Endothelial cell of umbilical vein (primary cell): Measurements from ENCODE around the gene FLRT1. TPM values are rescaled to one million over a fixed set of nuclear protein-coding genes. Genes with fewer than 3 reads are reported as not detected.
A peak's percentile ranks its signal among the peaks of the same experiment; 100 is the strongest.

Experiments used
- BruUV-seq: library from RNA; stranded (reverse); fragments of 400-500 nt; replicated peaks from 2 replicates; lab custom pipeline; 2021; lab: Mats Ljungman, UMichigan
- CTCF ChIA-PET: fragments of 300-600, 350-600 bp; sonication (Branson Sonifier 250); formaldehyde crosslinking; loops from one replicate; lab custom pipeline; 2021; ENCODE audit warnings: antibody characterized with exemption, inconsistent platforms; lab: Charles Lee
- POLR2A ChIA-PET: fragments of 300-600, 350-600 bp; sonication (Branson Sonifier 250); formaldehyde crosslinking; loops from one replicate; lab custom pipeline; 2021; ENCODE audit warnings: antibody characterized with exemption, inconsistent platforms; lab: Charles Lee
- DNase-seq: peaks from one replicate; pipeline ENCODE4 v3.0.0-alpha.2; 2011; ENCODE audit warnings: low read depth, low spot score
- FAIRE-seq: peaks from 2 replicates; lab custom pipeline; 2011; peaks lifted over from hg19 to GRCh38; lab: Jason Lieb, UNC
- H2AFZ ChIP-seq: 2 replicates; pipeline ENCODE4 v1.6.0; 2012; ENCODE audit warnings: low read depth, low read length, control low read depth, inconsistent platforms
- H3K27ac ChIP-seq: 2 replicates; pipeline ENCODE4 v1.5.1; 2011; ENCODE audit warnings: low read depth, mild to moderate bottlenecking, control low read depth, low read length, moderate library complexity; ENCODE audit not compliant: insufficient read depth
- H3K27me3 ChIP-seq, 2 experiments: 2 replicates each; pipeline versions ENCODE4 v1.6.0 to v1.6.1; 2011; ENCODE audit warnings: low read length in 2 of 2, mixed read lengths in 1 of 2; ENCODE audit not compliant: control insufficient read depth in 2 of 2, insufficient read depth in 2 of 2
- H3K36me3 ChIP-seq, 2 experiments: 2 replicates in 1 of 2; 3 replicates in 1 of 2; pipeline ENCODE4 v1.5.1; 2011; ENCODE audit warnings: low read length in 2 of 2, mild to moderate bottlenecking in 1 of 2, moderate library complexity in 1 of 2; ENCODE audit not compliant: control insufficient read depth in 2 of 2, insufficient read depth in 2 of 2; ENCODE audit errors: extremely low read depth in 1 of 2
- H3K4me1 ChIP-seq: 3 replicates; pipeline ENCODE4 v1.5.1; 2011; ENCODE audit warnings: mild to moderate bottlenecking, low read length; ENCODE audit not compliant: control insufficient read depth, insufficient read depth; ENCODE audit errors: extremely low read depth
- H3K4me2 ChIP-seq: 2 replicates; pipeline ENCODE4 v1.6.1; 2011; ENCODE audit warnings: low read length, control low read depth, mixed read lengths; ENCODE audit not compliant: insufficient read depth
- H3K4me3 ChIP-seq, 3 experiments: fragments of 200-600 bp in 1 of 3; sonication (generic), shearing (Covaris generic) in 1 of 3; replicated peaks in 1 of 3; 2 replicates each; pipeline ENCODE4 v1.5.1; 2011 to 2016; ENCODE audit warnings: control low read depth in 3 of 3, low read length in 3 of 3, mild to moderate bottlenecking in 2 of 3, inconsistent platforms in 1 of 3, low read depth in 1 of 3, moderate library complexity in 1 of 3; ENCODE audit not compliant: insufficient read depth in 1 of 3
- H3K79me2 ChIP-seq: 2 replicates; pipeline ENCODE4 v1.6.0; 2012; ENCODE audit warnings: low read length, inconsistent platforms; ENCODE audit not compliant: control insufficient read depth, insufficient read depth
- H3K9ac ChIP-seq: replicated peaks from 2 replicates; pipeline ENCODE3; 2011; ENCODE audit warnings: low read length, control low read depth; ENCODE audit not compliant: insufficient read depth; ENCODE audit errors: extremely low read depth
- H3K9me1 ChIP-seq: replicated peaks from 3 replicates; pipeline ENCODE4 v1.6.0; 2011; ENCODE audit warnings: mild to moderate bottlenecking, low read length; ENCODE audit not compliant: control insufficient read depth, insufficient read depth; ENCODE audit errors: extremely low read depth
- H3K9me3 ChIP-seq: replicated peaks from 2 replicates; pipeline ENCODE4 v1.5.1; 2012; ENCODE audit warnings: low read length, inconsistent platforms; ENCODE audit not compliant: control insufficient read depth, insufficient read depth
- H4K20me1 ChIP-seq: replicated peaks from 2 replicates; pipeline ENCODE3; 2011; ENCODE audit warnings: mild to moderate bottlenecking, low read length; ENCODE audit not compliant: control insufficient read depth, insufficient read depth; ENCODE audit errors: extremely low read depth
- EZH2 ChIP-seq: IDR thresholded peaks from 2 replicates; pipeline ENCODE4 v1.6.1; 2012; ENCODE audit warnings: borderline replicate concordance, low read depth, mild to moderate bottlenecking, moderate library complexity, low read length, inconsistent platforms; ENCODE audit not compliant: severe bottlenecking
- FOS ChIP-seq: IDR thresholded peaks from 2 replicates; pipeline ENCODE4 v1.6.1; 2011; ENCODE audit warnings: mild to moderate bottlenecking, low read length, moderate library complexity, borderline replicate concordance; ENCODE audit not compliant: insufficient read depth
- GATA2 ChIP-seq: IDR thresholded peaks from 2 replicates; pipeline ENCODE4 v1.7.0; 2011; ENCODE audit warnings: low read depth, mild to moderate bottlenecking, moderate library complexity, mixed read lengths, low read length; ENCODE audit not compliant: insufficient read length, insufficient read depth
- JUN ChIP-seq: IDR thresholded peaks from 2 replicates; pipeline ENCODE4 v1.6.1; 2011; ENCODE audit warnings: borderline replicate concordance, low read depth; ENCODE audit not compliant: insufficient read length, insufficient read depth
- MAX ChIP-seq: IDR thresholded peaks from 2 replicates; pipeline ENCODE4 v1.6.1; 2011; ENCODE audit not compliant: insufficient read depth, insufficient read length
- MYC ChIP-seq: IDR thresholded peaks from one replicate; pipeline ENCODE4 v1.6.1; 2011; ENCODE audit warnings: mild to moderate bottlenecking, low read depth, low read length
- POLR2A ChIP-seq: IDR thresholded peaks from 2 replicates; pipeline ENCODE4 v1.6.1; 2012; ENCODE audit warnings: low read depth, mild to moderate bottlenecking, control low read depth, low read length
- POLR2AphosphoS5 ChIP-seq: IDR thresholded peaks from 2 replicates; pipeline ENCODE4 v1.6.1; 2012; ENCODE audit warnings: low read depth, mild to moderate bottlenecking, control low read depth, low read length, moderate library complexity; ENCODE audit not compliant: insufficient read depth
- dilution Hi-C: fragments of 300-500 bp; cut with MboI; formaldehyde crosslinking; loops from one replicate; pipeline ENCODE4 v1.15.0; 2019; ENCODE audit warnings: low sequenced_read_pairs; ENCODE audit not compliant: extremely low pct_ligation_motif_present
- intact Hi-C: fragments of 100-400 bp; cut with micrococcal nuclease; formaldehyde crosslinking; loops from one replicate; pipeline ENCODE4 v1.10.0; 2022
- polyA plus RNA-seq, 4 experiments: library from polyadenylated mRNA; depleted of rRNA in 3 of 4; stranded (reverse) in 3 of 4; unstranded in 1 of 4; fragments of >200 nt; gene quantifications; 2 replicates each; pipeline versions ENCODE4 v1.2.1 to v1.2.3, GENCODE V29; 2011 to 2012; ENCODE audit warnings: missing spikeins in 1 of 4
- total RNA-seq: library from RNA; stranded (reverse); gene quantifications from 2 replicates; pipeline ENCODE4 v1.2.3, GENCODE V29; 2021
- TF ChIP-seq, protein P1 (sequence below), 2 donors: IDR thresholded peaks; 1 replicate in 1 of 2; 2 replicates in 1 of 2; pipeline ENCODE4 v1.5.1; 2011; ENCODE audit warnings: low read length in 2 of 2, mild to moderate bottlenecking in 2 of 2, moderate library complexity in 2 of 2, control low read depth in 1 of 2, inconsistent platforms in 1 of 2, low read depth in 1 of 2; ENCODE audit not compliant: insufficient read depth in 1 of 2; ENCODE audit errors: extremely low read depth in 1 of 2

Gene FLRT1
- total and polyA plus RNA-seq, 2 donors (not counting 3 experiments of a cell fraction or from before 2014, with no cell fraction given) = not detected

GRCh38 chr11:64060861-64061444 is 25.2 kb downstream of the FLRT1 start:
- no peak overlapping the region for H3K9ac ChIP-seq
- H3K27me3 ChIP-seq = no peaks in the 10 kb centered on the region
- no peaks in the 10 kb centered on the region for H3K9me3 ChIP-seq
- DNase-seq = peak; percentile 48
- H3K79me2 ChIP-seq = no peaks in the 10 kb centered on the region
- no peaks in the 10 kb centered on the region for H3K36me3 ChIP-seq
- peak overlapping the region; percentile 1 to 24 (median 7) for H3K4me3 ChIP-seq
- peak overlapping the region; percentile 40 for H3K4me2 ChIP-seq
- intact Hi-C loops (no loop called here), dilution Hi-C loops (no loop called here)
- peak overlapping the region; percentile 59 for H2AFZ ChIP-seq
- no peaks in the 10 kb centered on the region for H3K9me1 ChIP-seq
- CTCF ChIA-PET = interaction anchor here (1.4 kb wide), 1 partner anchor 60 kb away, joined by 4 read pairs; no protein-coding TSS in a partner anchor
- H4K20me1 ChIP-seq = no peaks in the 10 kb centered on the region
- POLR2A ChIA-PET = no interaction called here
- no peak for TF ChIP-seq POLR2A
- TF ChIP-seq MAX = no peak
- no peak overlapping the region for H3K27ac ChIP-seq
- no TSS peak for BruUV-seq
- peak; percentile 24 for FAIRE-seq
- H3K4me1 ChIP-seq = peaks cover 4% of the 10 kb centered on the region

DNA sequence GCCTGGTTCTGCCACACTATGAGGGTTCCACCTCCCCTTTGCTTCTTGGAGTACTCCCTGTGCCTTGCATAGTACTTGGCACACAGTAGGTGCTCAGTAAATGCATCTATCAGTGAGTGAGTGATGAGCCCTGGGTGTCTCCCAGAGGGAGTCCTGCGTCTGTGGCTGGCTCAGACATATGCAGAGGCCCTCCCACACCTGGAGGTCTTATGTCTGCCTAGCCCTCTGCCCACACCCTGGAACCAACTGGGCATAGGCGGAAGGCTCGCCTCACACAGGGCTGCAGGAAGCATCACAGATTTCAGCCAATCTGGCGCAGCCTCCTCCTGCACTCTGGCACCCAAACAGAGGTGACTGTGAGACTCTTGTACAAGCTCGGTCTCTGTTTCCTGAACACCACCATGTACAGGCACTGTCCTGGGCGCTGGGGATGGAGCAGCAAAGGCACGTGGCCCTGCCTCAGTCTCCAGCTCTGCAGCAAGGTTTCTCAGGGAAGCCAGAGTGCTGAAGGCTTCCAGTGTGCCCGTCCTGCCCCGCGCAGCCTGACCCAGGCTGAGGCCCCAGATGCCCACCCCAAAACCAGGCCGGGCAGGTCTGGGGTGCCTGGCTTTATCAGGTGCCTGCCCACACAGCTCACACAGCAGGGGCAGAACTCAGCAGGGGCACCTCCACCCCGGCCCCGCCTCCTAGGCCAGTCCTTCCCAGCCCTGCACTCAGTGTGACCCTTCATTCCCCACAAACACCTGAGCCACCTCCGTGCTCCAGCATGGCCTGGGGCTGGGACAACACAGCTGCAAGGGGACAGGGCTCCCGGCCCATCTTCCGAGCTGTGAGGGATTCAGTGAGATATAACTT is 26.7 kb downstream of the FLRT1 start:
- no peak overlapping the region for H2AFZ ChIP-seq
- no peaks in the 10 kb centered on the region for H3K36me3 ChIP-seq
- no peaks in the 10 kb centered on the region for H4K20me1 ChIP-seq
- no peaks in the 10 kb centered on the region for H3K27me3 ChIP-seq
- ChIA-PET POLR2A (no interaction called here), CTCF (no interaction called here)
- dilution Hi-C loops = no loop called here
- TF ChIP-seq, protein P1, sequence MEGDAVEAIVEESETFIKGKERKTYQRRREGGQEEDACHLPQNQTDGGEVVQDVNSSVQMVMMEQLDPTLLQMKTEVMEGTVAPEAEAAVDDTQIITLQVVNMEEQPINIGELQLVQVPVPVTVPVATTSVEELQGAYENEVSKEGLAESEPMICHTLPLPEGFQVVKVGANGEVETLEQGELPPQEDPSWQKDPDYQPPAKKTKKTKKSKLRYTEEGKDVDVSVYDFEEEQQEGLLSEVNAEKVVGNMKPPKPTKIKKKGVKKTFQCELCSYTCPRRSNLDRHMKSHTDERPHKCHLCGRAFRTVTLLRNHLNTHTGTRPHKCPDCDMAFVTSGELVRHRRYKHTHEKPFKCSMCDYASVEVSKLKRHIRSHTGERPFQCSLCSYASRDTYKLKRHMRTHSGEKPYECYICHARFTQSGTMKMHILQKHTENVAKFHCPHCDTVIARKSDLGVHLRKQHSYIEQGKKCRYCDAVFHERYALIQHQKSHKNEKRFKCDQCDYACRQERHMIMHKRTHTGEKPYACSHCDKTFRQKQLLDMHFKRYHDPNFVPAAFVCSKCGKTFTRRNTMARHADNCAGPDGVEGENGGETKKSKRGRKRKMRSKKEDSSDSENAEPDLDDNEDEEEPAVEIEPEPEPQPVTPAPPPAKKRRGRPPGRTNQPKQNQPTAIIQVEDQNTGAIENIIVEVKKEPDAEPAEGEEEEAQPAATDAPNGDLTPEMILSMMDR (IDR thresholded peaks at IDR 0.05; ENCODE audit: extremely low read depth in 1 of 2, insufficient read depth in 1 of 2, low read depth in 1 of 2, low read length in 2 of 2) = no peak
- no peak for TF ChIP-seq MAX
- TF ChIP-seq JUN = no peak
- TF ChIP-seq EZH2 = no peak
- TF ChIP-seq FOS = no peak
- TF ChIP-seq POLR2A = no peak
- TF ChIP-seq POLR2AphosphoS5 = no peak
- no peak for TF ChIP-seq MYC
- no peak for TF ChIP-seq GATA2
- no peaks in the 10 kb centered on the region for H3K79me2 ChIP-seq
- FAIRE-seq (no peak), DNase-seq (no peak)
- no peak overlapping the region for H3K27ac ChIP-seq
- intact Hi-C loops = no loop called here
- H3K4me1 ChIP-seq = peaks cover 4% of the 10 kb centered on the region
- H3K9ac ChIP-seq = no peak overlapping the region
- no peak overlapping the region for H3K4me2 ChIP-seq
- H3K9me1 ChIP-seq = no peaks in the 10 kb centered on the region
- H3K4me3 ChIP-seq = no peak overlapping the region
- no TSS peak for BruUV-seq
- H3K9me3 ChIP-seq = no peaks in the 10 kb centered on the region
